ENCODE results near the gene VCP. TPM values are rescaled to one million over a fixed set of nuclear protein-coding genes. Genes with fewer than 3 reads are reported as not detected.

The VCP gene
- 100 to 1,000 TPM; 171 to 234 TPM for total RNA-seq
- long read RNA-seq, full-length matches to known transcripts = 778 of 850 reads
- long read RNA-seq, partial matches to known transcripts = 23 of 850 reads
- long read RNA-seq, other reads (novel, unspliced or antisense) = 49 of 850 reads

GRCh38 chr9:35072461-35073278 is at the start of gene VCP:
Gene VCP, minus strand, starts transcription at chr9:35072625. Its CDS starts 272 bp downstream, at chr9:35072353.
- intact Hi-C loops (cut with DNase I) = loop anchor here in 1 of 2 donors (2.0 to 10.0 kb wide), 2 partner anchors 30 to 78 kb away; partner anchors contain the start of gene STOML2
- peak; percentile 99 for DNase-seq
- ATAC-seq = peak; percentile 96

GRCh38 chr9:35116898-35117551 is 44.6 kb upstream of the VCP start:
- intact Hi-C loops (cut with DNase I) = loop anchor here (1.0 to 10.0 kb wide), 6 partner anchors 46 to 488 kb away; partner anchors contain the start of genes TESK1 (in 1 of the 2) and UNC13B (in 1 of the 2)
- DNase-seq = peak; percentile 93
- ATAC-seq = peak; percentile 76 to 82

- ATAC-seq (peak; percentile 0 to 1), DNase-seq (no peak)
- intact Hi-C loops (cut with DNase I) = loop anchor here (2.0 to 10.0 kb wide), 5 partner anchors 46 to 488 kb away; partner anchors contain the start of genes TESK1 (in 1 of the 2) and UNC13B (in 1 of the 2)
These were observed 44.1 kb upstream of the VCP start for GRCh38 chr9:35116539-35116897.

DNA sequence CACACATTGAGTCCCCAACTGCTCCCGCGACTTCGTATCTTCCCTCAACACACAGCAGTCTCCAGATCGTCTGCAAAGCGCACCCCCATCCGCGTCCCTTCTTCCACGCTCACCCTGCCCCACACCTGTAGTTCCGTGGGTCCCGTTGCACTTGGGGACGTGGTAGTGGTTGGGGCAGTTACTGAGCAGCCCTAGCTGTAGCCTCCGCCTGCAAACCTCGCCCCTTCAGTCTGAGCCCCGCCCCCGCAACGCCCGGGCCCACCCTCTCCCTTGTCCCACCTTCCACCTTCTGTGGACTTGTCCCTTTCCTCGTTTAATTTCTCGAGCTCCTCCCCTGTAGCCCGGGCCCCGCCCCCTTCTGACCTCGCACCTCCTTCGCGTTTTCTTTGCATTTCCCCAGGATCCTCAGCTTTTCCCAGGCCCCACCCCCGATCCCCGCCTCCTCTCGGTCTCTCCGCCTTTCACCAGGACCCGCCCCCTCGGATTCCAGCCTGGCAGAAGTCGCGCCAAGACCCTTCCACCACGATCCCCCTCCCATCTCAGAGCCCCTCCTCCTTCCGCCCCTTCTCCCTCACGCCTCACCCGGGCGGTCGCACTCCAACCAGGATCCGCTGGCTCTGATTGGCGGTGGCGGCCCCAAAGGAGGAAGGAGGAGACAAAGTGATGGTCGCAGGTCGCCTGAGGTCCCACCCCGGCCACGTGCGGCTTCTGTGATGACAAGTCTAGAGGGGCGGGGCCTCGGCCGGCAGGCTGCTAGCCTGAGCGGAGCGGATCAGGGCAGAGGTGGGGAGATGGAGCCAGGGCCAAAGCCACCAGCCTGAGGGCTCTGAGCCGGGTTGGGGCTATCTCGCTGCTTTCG is 43.5 kb upstream of the VCP start, which contains the start of gene ATOSB:
TSS of gene ATOSB (minus strand) at position 183 of the 859 bp plus-strand sequence. CDS start 7,588 bp downstream, outside the sequence.
- intact Hi-C loops (cut with DNase I) = loop anchor here (2.0 to 10.0 kb wide), 5 partner anchors 47 to 489 kb away; partner anchors contain the start of genes TESK1 (in 1 of the 2) and UNC13B (in 1 of the 2)
- ATAC-seq (peak; percentile 72 to 74), DNase-seq (peak; percentile 97)

- ATAC-seq (peak in 1 of 2 donors; percentile 5), DNase-seq (peak; percentile 81)
- intact Hi-C loops (cut with DNase I) = loop anchor here (5.0 to 10.0 kb wide), 3 partner anchors 152 to 490 kb away; partner anchors contain the start of gene TESK1 (in 1 of the 2)
These were observed 42.6 kb upstream of the VCP start for GRCh38 chr9:35114840-35115628.

GRCh38 chr9:35114113-35114839 is 41.9 kb upstream of the VCP start:
- intact Hi-C loops (cut with DNase I) = loop anchor here in 1 of 2 donors (10.0 kb wide), 1 partner anchor 491 kb away; the partner anchor contains the start of gene TESK1
- peak; percentile 6 to 39 for ATAC-seq

GRCh38 chr9:35112257-35113020 is 40.0 kb upstream of the VCP start:
- intact Hi-C loops (cut with DNase I) = loop anchor here in 1 of 2 donors (10.0 kb wide), 1 partner anchor 492 kb away; the partner anchor contains the start of gene TESK1
- no peak for ATAC-seq
- peak; percentile 60 for DNase-seq

More at GRCh38 chr9:35114113-35114839, 41.9 kb upstream of the VCP start:
- peak; percentile 92 for DNase-seq

GRCh38 chr9:35111001-35111933 is 38.8 kb upstream of the VCP start:
- ATAC-seq = peak; percentile 76 to 87
- intact Hi-C loops (cut with DNase I) = loop anchor here in 1 of 2 donors (10.0 kb wide), 1 partner anchor 494 kb away; the partner anchor contains the start of gene TESK1

GRCh38 chr9:35110327-35110761 is 37.9 kb upstream of the VCP start:
- ATAC-seq = peak in 1 of 2 donors; percentile 31
- DNase-seq = peak; percentile 49
- intact Hi-C loops (cut with DNase I) = loop anchor here in 1 of 2 donors (10.0 kb wide), 1 partner anchor 494 kb away; the partner anchor contains the start of gene TESK1

More at GRCh38 chr9:35111001-35111933, 38.8 kb upstream of the VCP start:
- DNase-seq = peak; percentile 99

DNA sequence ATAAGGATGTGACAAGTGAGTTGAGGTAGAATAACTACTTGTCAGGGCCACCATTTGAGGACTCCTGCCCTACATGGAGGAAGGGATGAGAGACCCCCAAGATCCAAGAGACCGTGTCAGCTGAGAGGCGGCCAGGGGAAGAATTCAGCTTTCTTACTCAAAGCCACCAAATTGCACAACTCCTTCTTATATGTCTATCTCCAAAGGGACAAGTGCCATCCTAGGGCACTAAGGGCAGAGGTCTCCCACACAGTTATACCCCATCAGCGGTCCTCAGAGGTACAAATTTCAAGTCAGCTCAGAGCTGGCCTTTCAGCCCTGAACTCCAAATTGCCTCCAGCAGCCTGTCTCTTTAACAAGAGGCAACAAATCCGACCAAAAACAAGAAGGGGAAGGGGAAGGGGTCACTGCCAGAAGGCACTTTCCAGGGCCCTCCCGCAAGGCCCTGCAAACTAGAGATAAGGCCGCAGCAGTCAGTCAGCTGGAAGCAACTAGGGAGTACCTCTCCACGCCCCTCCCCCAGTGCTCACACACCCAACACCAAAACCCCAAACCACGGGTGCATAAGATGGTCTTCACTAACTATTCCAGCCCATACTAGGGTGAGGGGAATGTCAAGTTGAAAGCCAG is 36.6 kb upstream of the VCP start:
- DNase-seq (no peak), ATAC-seq (no peak)
- intact Hi-C loops (cut with DNase I) = no loop called here

DNA sequence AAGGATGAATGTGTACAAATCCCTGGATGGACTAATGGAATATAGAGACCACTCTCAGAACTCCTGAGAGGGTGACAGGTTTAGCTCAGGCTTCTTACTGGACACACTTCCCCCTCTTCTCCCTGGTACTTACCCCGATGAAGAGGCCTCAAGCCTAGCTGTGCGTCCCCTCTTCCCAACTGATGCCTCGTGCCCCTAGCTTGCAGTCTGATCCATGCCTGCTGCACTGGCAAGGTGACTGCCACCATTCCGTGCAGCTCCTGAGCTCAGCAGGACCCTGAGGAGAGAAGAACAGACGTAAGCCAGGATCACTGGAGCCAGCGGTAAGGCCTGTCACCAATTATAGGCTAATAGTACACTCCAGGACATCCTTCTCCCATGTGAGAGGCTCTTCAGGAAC is 36.0 kb upstream of the VCP start:
- no peak for ATAC-seq
- no peak for DNase-seq
- intact Hi-C loops (cut with DNase I) = no loop called here

GRCh38 chr9:35107297-35108290 is 35.2 kb upstream of the VCP start:
- ATAC-seq (no peak), DNase-seq (no peak)
- intact Hi-C loops (cut with DNase I) = no loop called here

- ATAC-seq (no peak), DNase-seq (no peak)
- intact Hi-C loops (cut with DNase I) = no loop called here
These were observed 33.9 kb upstream of the VCP start for GRCh38 chr9:35106343-35106730.
